ENCODE measurements around the gene MOGAT3. TPM values are rescaled to one million over a fixed set of nuclear protein-coding genes. Genes with fewer than 3 reads are reported as not detected.

The MOGAT3 gene
- total and polyA plus RNA-seq, 2 of the 4 experiments (the other 2 are of a cell fraction) = not detected

- Histone ChIP-seq H3K18ac (ENCODE audit: low read depth, low read length) (peak overlapping the region; percentile 48), H3K36me3 (ENCODE audit: control insufficient read depth, insufficient read depth, low read length) (peaks cover 23% of the 10 kb centered on the region), H3K56ac (ENCODE audit: extremely low read depth, insufficient read depth, low read length) (peak overlapping the region; percentile 77), H3K27me3 (ENCODE audit: control insufficient read depth, insufficient read depth, low read length) (no peaks in the 10 kb centered on the region), H3K79me1 (ENCODE audit: low read depth in 1 of 2, low read length in 2 of 2) (peaks cover 25 to 59% of the 10 kb centered on the region in 2 experiments), H4K8ac (ENCODE audit: low read depth in 2 of 2, low read length in 2 of 2) (peak overlapping the region; percentile 85 to 90), H4K91ac (ENCODE audit: insufficient read depth, low read depth, low read length) (peak overlapping the region; percentile 92), H3K27ac (ENCODE audit: insufficient read depth, low read length) (peak overlapping the region; percentile 89), H2AFZ (replicated peaks; ENCODE audit: low read length, poor library complexity) (peak overlapping the region; percentile 87), H3K23ac (ENCODE audit: low read depth, low read length) (peak overlapping the region; percentile 99), H2BK5ac (ENCODE audit: low read depth, low read length, poor library complexity, severe bottlenecking) (peak overlapping the region; percentile 84), H3K4me1 (ENCODE audit: control insufficient read depth, insufficient read depth, low read length) (peaks cover 9% of the 10 kb centered on the region), H3K4me2 (ENCODE audit: low read depth, low read length) (peak overlapping the region; percentile 100), H2BK120ac (ENCODE audit: low read depth, low read length) (peak overlapping the region; percentile 68), H3K14ac (replicated peaks; ENCODE audit: low read depth, low read length) (peak overlapping the region; percentile 100), H3K9me1 (ENCODE audit: insufficient read depth, low read length) (peaks cover 4% of the 10 kb centered on the region), H4K20me1 (ENCODE audit: insufficient read depth, low read length) (peaks cover 6% of the 10 kb centered on the region; the same call in 1 of the 2 replicates), H2AK5ac (ENCODE audit: low read depth, low read length) (peak overlapping the region; percentile 96), H3K9ac (ENCODE audit: low read depth, low read length) (peak overlapping the region; percentile 83), H2AK9ac (replicated peaks; ENCODE audit: low read depth, low read length, poor library complexity) (peak overlapping the region; percentile 98), H3K4ac (ENCODE audit: low read depth, low read length) (peak overlapping the region; percentile 99), H4K5ac (ENCODE audit: low read depth, low read length) (peak overlapping the region; percentile 95), H3K4me3 (ENCODE audit: insufficient read depth, low read depth, low read length) (peak overlapping the region; percentile 96), H2BK15ac (ENCODE audit: low read depth, low read length) (0 out of 3 replicates have a peak overlapping the region, but pooled peaks have one; percentile 14), H2BK20ac (ENCODE audit: low read depth, low read length) (no peak overlapping the region), H3K9me3 (ENCODE audit: control insufficient read depth, insufficient read depth, low read length) (no peaks in the 10 kb centered on the region)
- BruUV-seq (replicated peaks) = no TSS peak
- ATAC-seq (ENCODE audit: low read depth) (no peak; the same call in none of the 2 replicates), DNase-seq (no peak)
- ChIA-PET POLR2A (ENCODE audit: unreplicated experiment) (interaction anchor here (0.7 to 1.6 kb wide), 3 partner anchors 15 to 634 kb away, joined by 3 to 4 read pairs (median 3); partner anchors contain the start of gene SERPINE1), CTCF (interaction anchor here (0.5 to 3.0 kb wide), 8 partner anchors 17 to 306 kb away, joined by 3 to 8 read pairs (median 4); no protein-coding TSS in a partner anchor)
- 0% methylated on average over 20 of the region's 34 CpGs; no CpG with 5 or more reads in 1 of the 2 experiments for WGBS, 2 experiments (ENCODE audit: extremely low coverage in 2 of 2, insufficient read length in 1 of 2)
- in situ Hi-C loops (cut with MboI; ENCODE audit: low sequenced_read_pairs) (no loop called here), dilution Hi-C loops (cut with HindIII; ENCODE audit: low sequenced_read_pairs, unreplicated experiment) (no loop called here), intact Hi-C loops (cut with micrococcal nuclease) (no loop called here)
- TF ChIP-seq CEBPB (IDR thresholded peaks at IDR 0.05; ENCODE audit: low read depth, low read length) (no peak), RFX5 (IDR thresholded peaks at IDR 0.05; ENCODE audit: low read depth, low read length) (no peak), BHLHE40 (IDR thresholded peaks at IDR 0.05; ENCODE audit: low read depth, low read length) (no peak; the same call in 1 of the 2 replicates), SMC3 (IDR thresholded peaks at IDR 0.05; ENCODE audit: low read depth, low read length) (no peak), ELK1 (IDR thresholded peaks at IDR 0.05; ENCODE audit: borderline replicate concordance, low read depth, low read length) (no peak), CHD1 (IDR thresholded peaks at IDR 0.05; ENCODE audit: low read depth, low read length) (no peak), CTCF (conservative IDR thresholded peaks at IDR 0.05; ENCODE audit: low read depth, low read length) (no peak), MAZ (IDR thresholded peaks at IDR 0.05; ENCODE audit: borderline replicate concordance, low read depth, low read length) (no peak), MXI1 (IDR thresholded peaks at IDR 0.05; ENCODE audit: borderline replicate concordance, low read depth, low read length) (no peak), POLR2A (IDR thresholded peaks at IDR 0.05; ENCODE audit: low read depth, low read length) (no peak), RCOR1 (IDR thresholded peaks at IDR 0.05; ENCODE audit: insufficient replicate concordance, low read length) (no peak)
These were observed 16.1 kb upstream of the MOGAT3 start for GRCh38 chr7:101216860-101217387.

Measured in IMR-90 (cell line).